ENCODE data around the gene VCAN. TPM values are rescaled to one million over a fixed set of nuclear protein-coding genes. Genes with fewer than 3 reads are reported as not detected.

Gene VCAN
- polyA plus RNA-seq, 10 donors: 216 to 365 (median 271) TPM

GRCh38 chr5:83453937-83454336 is 17.6 kb upstream of the VCAN start:
- no peak for DNase-seq

GRCh38 chr5:83464261-83464660 is 7.3 kb upstream of the VCAN start:
- no peak for DNase-seq

- peak; percentile 76 to 91 (median 86) for DNase-seq
Observed at GRCh38 chr5:83467371-83468035, 4.0 kb upstream of the VCAN start.

GRCh38 chr5:83469075-83469474 is 2.5 kb upstream of the VCAN start:
- DNase-seq: no peak

GRCh38 chr5:83470526-83471404 is 779 bp upstream of the VCAN start:
- DNase-seq: peak in 1 of 3 donors; percentile 57

- DNase-seq: peak in 1 of 3 donors; percentile 38
Observed at GRCh38 chr5:83472213-83472507, 616 bp downstream of the VCAN start.

GRCh38 chr5:83472508-83473345 is 1.2 kb downstream of the VCAN start:
- DNase-seq: peak in 2 of 3 donors; percentile 43 to 85

GRCh38 chr5:83473346-83474160 is 2.0 kb downstream of the VCAN start:
- DNase-seq: peak; percentile 97 to 99 (median 99)

GRCh38 chr5:83474161-83474796 is 2.7 kb downstream of the VCAN start:
- peak; percentile 88 to 97 (median 92) for DNase-seq

- peak in 2 of 3 donors; percentile 28 to 54 for DNase-seq
Observed at GRCh38 chr5:83474991-83475390, 3.4 kb downstream of the VCAN start.

GRCh38 chr5:83475391-83475863 is 3.9 kb downstream of the VCAN start:
- peak; percentile 42 to 81 (median 66) for DNase-seq

- DNase-seq: peak in 2 of 3 donors; percentile 12 to 42
Observed at GRCh38 chr5:83475935-83476814, 4.6 kb downstream of the VCAN start.

- no peak for DNase-seq
Observed at GRCh38 chr5:83482961-83483360, 11.4 kb downstream of the VCAN start.

- DNase-seq: no peak
Observed at GRCh38 chr5:83484294-83484693, 12.8 kb downstream of the VCAN start.

- no peak for DNase-seq
Observed at GRCh38 chr5:83485842-83486241, 14.3 kb downstream of the VCAN start.

GRCh38 chr5:83487155-83487554 is 15.6 kb downstream of the VCAN start:
- DNase-seq: no peak

- no peak for DNase-seq
Observed at GRCh38 chr5:83488271-83488670, 16.7 kb downstream of the VCAN start.

- DNase-seq: no peak
Observed at GRCh38 chr5:83488821-83489220, 17.3 kb downstream of the VCAN start.

GRCh38 chr5:83490203-83490602 is 18.7 kb downstream of the VCAN start:
- no peak for DNase-seq

GRCh38 chr5:83492331-83492730 is 20.8 kb downstream of the VCAN start:
- no peak for DNase-seq

Measured in muscle of back (tissue), 11 donors.